HEK293T (cell line): ENCODE data around the gene RBP2.

Experiments
- BHLHE40 ChIP-seq: fragments of 450-650 bp; IDR thresholded peaks from 2 replicates; pipeline ENCODE4 v1.6.1; 2016; ENCODE audit warnings: mild to moderate bottlenecking, moderate library complexity, borderline replicate concordance
- FOXA1 ChIP-seq: fragments of 450-650 bp; IDR thresholded peaks from 2 replicates; pipeline ENCODE4 v1.6.1; 2016; ENCODE audit warnings: mild to moderate bottlenecking
- FOXK2 ChIP-seq: fragments of 450-650 bp; IDR thresholded peaks from 2 replicates; pipeline ENCODE4 v1.6.1; 2016; ENCODE audit warnings: mild to moderate bottlenecking
- FOXM1 ChIP-seq: fragments of 450-650 bp; IDR thresholded peaks from 2 replicates; pipeline ENCODE4 v1.6.1; 2017; ENCODE audit warnings: mild to moderate bottlenecking, borderline replicate concordance
- SP1 ChIP-seq: fragments of 450-650 bp; IDR thresholded peaks from 2 replicates; pipeline ENCODE4 v1.6.1; 2017
- SUZ12 ChIP-seq: fragments of 450-650 bp; IDR thresholded peaks from 2 replicates; pipeline ENCODE4 v1.6.1; 2016; ENCODE audit warnings: mild to moderate bottlenecking
- TARDBP ChIP-seq: fragments of 450-650 bp; IDR thresholded peaks from 2 replicates; pipeline ENCODE4 v1.6.1; 2016
- ZNF384 ChIP-seq: fragments of 450-650 bp; IDR thresholded peaks from 2 replicates; pipeline ENCODE4 v1.6.1; 2016
- TF ChIP-seq, protein P1 (sequence below): fragments of 450-650 bp; IDR thresholded peaks from 2 replicates; pipeline ENCODE4 v1.6.1; 2016

DNA sequence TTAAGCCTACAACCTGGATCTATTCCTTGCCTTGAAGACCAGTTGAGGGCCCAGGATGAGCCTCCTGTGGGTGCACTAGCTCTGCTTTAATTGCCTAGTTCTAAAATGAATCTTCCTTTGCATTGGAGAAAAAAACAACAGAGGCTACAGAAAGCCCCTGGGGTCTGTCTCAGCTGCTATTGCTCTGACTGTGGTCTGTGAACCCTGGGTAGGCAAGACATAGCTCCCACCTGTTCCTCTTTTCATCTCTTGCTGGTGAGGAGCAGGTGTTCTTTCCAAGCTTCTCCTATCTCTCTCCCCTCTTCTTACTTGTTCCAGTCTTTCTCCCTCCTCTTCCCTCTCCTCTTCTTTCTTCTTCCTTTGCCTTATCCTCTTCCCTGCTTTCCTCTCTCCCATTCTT lies 28.8 kb downstream of the RBP2 start:
- TF ChIP-seq SP1: no peak
- TF ChIP-seq ZNF384: no peak
- TF ChIP-seq FOXA1: no peak
- TF ChIP-seq, protein P1, sequence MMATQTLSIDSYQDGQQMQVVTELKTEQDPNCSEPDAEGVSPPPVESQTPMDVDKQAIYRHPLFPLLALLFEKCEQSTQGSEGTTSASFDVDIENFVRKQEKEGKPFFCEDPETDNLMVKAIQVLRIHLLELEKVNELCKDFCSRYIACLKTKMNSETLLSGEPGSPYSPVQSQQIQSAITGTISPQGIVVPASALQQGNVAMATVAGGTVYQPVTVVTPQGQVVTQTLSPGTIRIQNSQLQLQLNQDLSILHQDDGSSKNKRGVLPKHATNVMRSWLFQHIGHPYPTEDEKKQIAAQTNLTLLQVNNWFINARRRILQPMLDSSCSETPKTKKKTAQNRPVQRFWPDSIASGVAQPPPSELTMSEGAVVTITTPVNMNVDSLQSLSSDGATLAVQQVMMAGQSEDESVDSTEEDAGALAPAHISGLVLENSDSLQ: no peak
- TF ChIP-seq TARDBP: no peak
- no peak for TF ChIP-seq SUZ12
- TF ChIP-seq BHLHE40: no peak
- no peak for TF ChIP-seq FOXK2
- no peak for TF ChIP-seq FOXM1
